Measurements from ENCODE around the gene KCNIP4. TPM values are rescaled to one million over a fixed set of nuclear protein-coding genes. Genes with fewer than 3 reads are reported as not detected.

Gene KCNIP4
- total and polyA plus RNA-seq, 2 of the 4 experiments (the other 2 are of a cell fraction): not detected

- intact Hi-C loops (cut with micrococcal nuclease): no loop called here
- H2BK5ac ChIP-seq (ENCODE audit: low read depth, low read length, poor library complexity, severe bottlenecking): no peak overlapping the region
- H3K4ac ChIP-seq (ENCODE audit: low read depth, low read length): no peak overlapping the region
- no peak overlapping the region for H3K56ac ChIP-seq (ENCODE audit: extremely low read depth, insufficient read depth, low read length)
- H3K27ac ChIP-seq (ENCODE audit: insufficient read depth, low read length): no peak overlapping the region
- no peaks in the 10 kb centered on the region for H3K27me3 ChIP-seq (ENCODE audit: control insufficient read depth, insufficient read depth, low read length)
- H3K4me2 ChIP-seq (ENCODE audit: low read depth, low read length): no peak overlapping the region
- H4K5ac ChIP-seq (ENCODE audit: low read depth, low read length): no peak overlapping the region
- H4K8ac ChIP-seq (ENCODE audit: low read depth in 2 of 2, low read length in 2 of 2): no peak overlapping the region
- ATAC-seq (ENCODE audit: low read depth): no peak
- in situ Hi-C loops (cut with MboI; ENCODE audit: low sequenced_read_pairs): no loop called here
- H3K9ac ChIP-seq (ENCODE audit: low read depth, low read length): no peak overlapping the region
- ChIA-PET POLR2A (ENCODE audit: unreplicated experiment) (no interaction called here), CTCF (no interaction called here)
- H4K20me1 ChIP-seq (ENCODE audit: insufficient read depth, low read length): no peaks in the 10 kb centered on the region
- no CpG with 5 or more reads among the region's 3 CpGs for WGBS, 2 experiments (ENCODE audit: extremely low coverage in 2 of 2, insufficient read length in 1 of 2)
- H2AK9ac ChIP-seq (replicated peaks; ENCODE audit: low read depth, low read length, poor library complexity): no peak overlapping the region
- no peak overlapping the region for H3K4me3 ChIP-seq (ENCODE audit: insufficient read depth, low read depth, low read length)
- no peaks in the 10 kb centered on the region for H3K4me1 ChIP-seq (ENCODE audit: control insufficient read depth, insufficient read depth, low read length)
- H3K79me1 ChIP-seq (ENCODE audit: low read depth in 1 of 2, low read length in 2 of 2): no peaks in the 10 kb centered on the region
- TF ChIP-seq RAD21 (IDR thresholded peaks at IDR 0.05; ENCODE audit: low read length): no peak
- TF ChIP-seq BHLHE40 (IDR thresholded peaks at IDR 0.05; ENCODE audit: low read depth, low read length): no peak
- TF ChIP-seq FOS (IDR thresholded peaks at IDR 0.05; ENCODE audit: low read depth, low read length): no peak
- H2AFZ ChIP-seq (replicated peaks; ENCODE audit: low read length, poor library complexity): no peak overlapping the region
- H2BK20ac ChIP-seq (ENCODE audit: low read depth, low read length): no peak overlapping the region
- H3K14ac ChIP-seq (replicated peaks; ENCODE audit: low read depth, low read length): no peak overlapping the region
- no peak for DNase-seq
- H2BK120ac ChIP-seq (ENCODE audit: low read depth, low read length): no peak overlapping the region
- H3K9me1 ChIP-seq (ENCODE audit: insufficient read depth, low read length): no peaks in the 10 kb centered on the region
- no peak overlapping the region for H4K91ac ChIP-seq (ENCODE audit: insufficient read depth, low read depth, low read length)
- dilution Hi-C loops (cut with HindIII; ENCODE audit: low sequenced_read_pairs, unreplicated experiment): no loop called here
- H3K23ac ChIP-seq (ENCODE audit: low read depth, low read length): no peak overlapping the region
- H2BK15ac ChIP-seq (ENCODE audit: low read depth, low read length): no peak overlapping the region
- no peak overlapping the region for H2AK5ac ChIP-seq (ENCODE audit: low read depth, low read length)
- no peaks in the 10 kb centered on the region for H3K36me3 ChIP-seq (ENCODE audit: control insufficient read depth, insufficient read depth, low read length)
- BruUV-seq (replicated peaks): no TSS peak
- no peaks in the 10 kb centered on the region for H3K9me3 ChIP-seq (ENCODE audit: control insufficient read depth, insufficient read depth, low read length)
- H3K18ac ChIP-seq (ENCODE audit: low read depth, low read length): no peak overlapping the region
Observed at GRCh38 chr4:21962691-21963090, 14.1 kb upstream of the KCNIP4 start.
